PC-3 (cell line): ENCODE measurements around the gene CACNA1E.

Experiments
- EZH2 ChIP-seq: fragments of 300-600 bp; sonication (generic); IDR thresholded peaks from one replicate; pipeline ENCODE4 v1.6.1; 2017; ENCODE audit warnings: antibody characterized with exemption, mild to moderate bottlenecking, low read length; ENCODE audit not compliant: unreplicated experiment
- TF ChIP-seq, protein P1 (sequence below): fragments of 300-600 bp; sonication (generic); conservative IDR thresholded peaks from 2 replicates; pipeline ENCODE4 v1.5.1; 2017; ENCODE audit warnings: antibody characterized with exemption, low read depth, mild to moderate bottlenecking, low read length

DNA sequence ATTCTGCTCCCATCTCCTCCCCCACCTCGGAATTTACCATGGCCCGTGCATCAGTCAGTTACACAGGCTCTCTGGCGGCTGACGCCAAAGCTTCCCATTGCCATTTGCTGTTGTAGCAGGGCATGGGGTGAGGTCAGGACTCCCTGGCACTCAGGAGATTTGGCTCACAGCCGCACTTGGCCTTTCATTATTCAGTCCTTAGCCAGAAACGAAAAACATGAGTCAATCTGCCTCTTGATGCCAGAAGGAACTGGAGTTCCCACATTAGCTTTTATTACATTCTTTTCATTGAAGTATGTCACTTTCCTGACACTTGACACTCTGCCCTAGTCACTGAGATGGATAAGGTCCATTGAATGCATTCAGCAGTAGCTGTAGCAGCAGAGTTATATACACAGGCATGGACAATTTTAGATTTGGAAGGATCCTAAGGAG is 260.6 kb downstream of the CACNA1E start:
- TF ChIP-seq, protein P1, sequence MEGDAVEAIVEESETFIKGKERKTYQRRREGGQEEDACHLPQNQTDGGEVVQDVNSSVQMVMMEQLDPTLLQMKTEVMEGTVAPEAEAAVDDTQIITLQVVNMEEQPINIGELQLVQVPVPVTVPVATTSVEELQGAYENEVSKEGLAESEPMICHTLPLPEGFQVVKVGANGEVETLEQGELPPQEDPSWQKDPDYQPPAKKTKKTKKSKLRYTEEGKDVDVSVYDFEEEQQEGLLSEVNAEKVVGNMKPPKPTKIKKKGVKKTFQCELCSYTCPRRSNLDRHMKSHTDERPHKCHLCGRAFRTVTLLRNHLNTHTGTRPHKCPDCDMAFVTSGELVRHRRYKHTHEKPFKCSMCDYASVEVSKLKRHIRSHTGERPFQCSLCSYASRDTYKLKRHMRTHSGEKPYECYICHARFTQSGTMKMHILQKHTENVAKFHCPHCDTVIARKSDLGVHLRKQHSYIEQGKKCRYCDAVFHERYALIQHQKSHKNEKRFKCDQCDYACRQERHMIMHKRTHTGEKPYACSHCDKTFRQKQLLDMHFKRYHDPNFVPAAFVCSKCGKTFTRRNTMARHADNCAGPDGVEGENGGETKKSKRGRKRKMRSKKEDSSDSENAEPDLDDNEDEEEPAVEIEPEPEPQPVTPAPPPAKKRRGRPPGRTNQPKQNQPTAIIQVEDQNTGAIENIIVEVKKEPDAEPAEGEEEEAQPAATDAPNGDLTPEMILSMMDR = no peak
- TF ChIP-seq EZH2 = no peak
